HG03159 (cell line): ENCODE results near the gene SGMS1.
"Not testable (repeated sequence)": the region's sequence is repeated elsewhere in the genome, so short reads cannot be mapped to it uniquely, and the experiment has no call there.

Experiments used
- ATAC-seq: cut with Tn5 transposase; IDR thresholded peaks from one replicate; pipeline ENCODE4 v1.9.1; 2021; ENCODE audit warnings: mild to moderate bottlenecking, moderate library complexity; ENCODE audit not compliant: unreplicated experiment

The SGMS1 gene

GRCh38 chr10:50286996-50287803 is 336.6 kb downstream of the SGMS1 start:
- no peak for ATAC-seq

GRCh38 chr10:50286517-50286916 is 337.2 kb downstream of the SGMS1 start:
- ATAC-seq = no peak

GRCh38 chr10:50281967-50282522 is 341.7 kb downstream of the SGMS1 start:
- ATAC-seq = no peak

- ATAC-seq = no peak
Observed at GRCh38 chr10:50281210-50281966, 342.4 kb downstream of the SGMS1 start.

- ATAC-seq = no peak
Observed at GRCh38 chr10:50280049-50280841, 343.5 kb downstream of the SGMS1 start.

GRCh38 chr10:50279489-50279888 is 344.3 kb downstream of the SGMS1 start:
- ATAC-seq = no peak

GRCh38 chr10:50275650-50276235 is 348.0 kb downstream of the SGMS1 start:
- peak; percentile 60 for ATAC-seq

GRCh38 chr10:50272531-50272930 is 351.2 kb downstream of the SGMS1 start:
- ATAC-seq = no peak

- ATAC-seq = no peak
Observed at GRCh38 chr10:50271564-50272250, 352.0 kb downstream of the SGMS1 start.

GRCh38 chr10:50267877-50268276 is 355.9 kb downstream of the SGMS1 start:
- ATAC-seq = not testable (repeated sequence)

- not testable (repeated sequence) for ATAC-seq
Observed at GRCh38 chr10:50262625-50263024, 361.1 kb downstream of the SGMS1 start.

GRCh38 chr10:50260791-50261281 is 362.9 kb downstream of the SGMS1 start:
- ATAC-seq = peak; percentile 98
